Central memory CD8-positive, alpha-beta T cell (primary cell): ENCODE measurements around the gene CBR1.

Experiments used
- ATAC-seq: fragments of 150-1000 bp; cut with Tn5 transposase; replicated peaks from 2 replicates; pipeline ENCODE4 v1.10.0; 2022; ENCODE audit warnings: mild to moderate bottlenecking, moderate FRiP score, moderate number of reproducible peaks; ENCODE audit not compliant: poor library complexity, severe bottlenecking; ENCODE audit errors: extremely low read depth
- DNase-seq, 2 donors: peaks; one replicate each; pipeline ENCODE4 v3.0.0; 2021; ENCODE audit warnings: low spot score in 2 of 2
- H3K27ac Mint-ChIP-seq: one replicate; pipeline ENCODE4 v1.8.0; 2022; ENCODE audit warnings: low read depth, mild to moderate bottlenecking, moderate library complexity, mixed read lengths
- H3K27me3 Mint-ChIP-seq: one replicate; pipeline ENCODE4 v1.8.0; 2022; ENCODE audit warnings: mixed read lengths
- H3K36me3 Mint-ChIP-seq: one replicate; pipeline ENCODE4 v1.8.0; 2022; ENCODE audit warnings: mild to moderate bottlenecking, moderate library complexity, mixed read lengths; ENCODE audit not compliant: insufficient read depth
- H3K4me1 Mint-ChIP-seq: one replicate; pipeline ENCODE4 v1.8.0; 2022; ENCODE audit warnings: mixed read lengths
- H3K4me3 Mint-ChIP-seq: one replicate; pipeline ENCODE4 v1.8.0; 2022; ENCODE audit warnings: mild to moderate bottlenecking, moderate library complexity, mixed read lengths
- H3K9me3 Mint-ChIP-seq: one replicate; pipeline ENCODE4 v1.8.0; 2022; ENCODE audit warnings: mixed read lengths

The CBR1 gene

DNA sequence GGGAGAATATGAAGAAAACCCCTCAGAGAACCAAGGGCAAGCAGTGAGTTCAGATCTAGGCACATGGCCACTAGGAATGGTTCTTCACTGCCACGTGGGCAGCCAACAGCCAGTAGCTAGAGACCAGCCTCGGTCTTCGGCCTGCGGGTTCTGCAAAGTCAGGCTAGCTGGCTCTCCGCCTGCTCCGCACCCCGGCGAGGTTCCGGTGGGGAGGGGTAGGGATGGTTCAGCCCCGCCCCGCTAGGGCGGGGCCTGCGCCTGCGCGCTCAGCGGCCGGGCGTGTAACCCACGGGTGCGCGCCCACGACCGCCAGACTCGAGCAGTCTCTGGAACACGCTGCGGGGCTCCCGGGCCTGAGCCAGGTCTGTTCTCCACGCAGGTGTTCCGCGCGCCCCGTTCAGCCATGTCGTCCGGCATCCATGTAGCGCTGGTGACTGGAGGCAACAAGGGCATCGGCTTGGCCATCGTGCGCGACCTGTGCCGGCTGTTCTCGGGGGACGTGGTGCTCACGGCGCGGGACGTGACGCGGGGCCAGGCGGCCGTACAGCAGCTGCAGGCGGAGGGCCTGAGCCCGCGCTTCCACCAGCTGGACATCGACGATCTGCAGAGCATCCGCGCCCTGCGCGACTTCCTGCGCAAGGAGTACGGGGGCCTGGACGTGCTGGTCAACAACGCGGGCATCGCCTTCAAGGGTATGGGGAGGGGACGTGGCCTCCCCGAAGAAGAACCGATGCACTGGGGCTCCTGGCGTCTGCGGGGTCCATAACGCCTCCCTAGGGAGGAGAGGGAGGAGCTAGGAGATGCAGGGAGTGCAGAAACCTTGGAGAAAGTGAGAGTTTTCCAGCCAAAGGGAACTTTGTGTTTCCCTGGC is at the start of gene CBR1:
CBR1 (plus strand) TSS at position 312 of the 871 bp plus-strand sequence; CDS start at position 404, 92 bp downstream.
- H3K9me3 Mint-ChIP-seq: peaks cover 6% of the 10 kb centered on the region
- H3K27me3 Mint-ChIP-seq: no peaks in the 10 kb centered on the region
- peaks cover 35% of the 10 kb centered on the region for H3K4me1 Mint-ChIP-seq
- H3K27ac Mint-ChIP-seq: peak within 1 kb of the TSS; percentile 70
- H3K36me3 Mint-ChIP-seq: peaks cover 5% of the 10 kb centered on the region
- H3K4me3 Mint-ChIP-seq: peak within 1 kb of the TSS; percentile 91
- DNase-seq (peak; percentile 72 to 73), ATAC-seq (peak; percentile 96)

DNA sequence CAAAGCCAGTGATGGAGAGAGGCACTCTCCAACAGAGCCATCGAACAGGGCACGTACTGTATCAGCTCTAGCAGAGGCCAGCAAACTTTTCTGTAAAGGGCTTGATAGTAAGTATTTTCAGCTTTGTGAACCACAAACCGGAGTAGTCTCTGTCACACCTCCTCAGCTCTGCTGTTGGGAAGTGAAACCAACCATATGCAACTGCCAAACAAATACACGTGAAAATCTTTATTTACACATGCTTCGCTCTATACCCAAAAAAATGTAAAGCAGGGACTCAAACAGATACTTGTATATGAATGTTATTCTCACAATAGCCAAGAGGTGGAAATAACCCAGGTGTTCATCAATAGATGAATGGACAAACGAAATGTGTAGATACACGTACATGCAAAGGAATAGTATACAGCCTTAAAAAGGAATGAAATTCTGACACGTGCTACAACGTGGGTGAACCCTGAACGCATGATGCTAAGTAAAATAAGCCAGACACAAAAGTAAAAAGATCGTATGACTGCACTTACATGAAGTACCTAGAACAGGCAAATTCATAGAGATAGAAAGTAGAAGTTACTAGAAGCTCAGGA is 48.5 kb upstream of the CBR1 start:
- Mint-ChIP-seq H3K4me3 (no peak overlapping the region), H3K9me3 (peaks cover 10% of the 10 kb centered on the region), H3K4me1 (no peaks in the 10 kb centered on the region), H3K27ac (no peak overlapping the region), H3K27me3 (peaks cover 14% of the 10 kb centered on the region), H3K36me3 (no peaks in the 10 kb centered on the region)
- ATAC-seq: no peak
- no peak for DNase-seq

DNA sequence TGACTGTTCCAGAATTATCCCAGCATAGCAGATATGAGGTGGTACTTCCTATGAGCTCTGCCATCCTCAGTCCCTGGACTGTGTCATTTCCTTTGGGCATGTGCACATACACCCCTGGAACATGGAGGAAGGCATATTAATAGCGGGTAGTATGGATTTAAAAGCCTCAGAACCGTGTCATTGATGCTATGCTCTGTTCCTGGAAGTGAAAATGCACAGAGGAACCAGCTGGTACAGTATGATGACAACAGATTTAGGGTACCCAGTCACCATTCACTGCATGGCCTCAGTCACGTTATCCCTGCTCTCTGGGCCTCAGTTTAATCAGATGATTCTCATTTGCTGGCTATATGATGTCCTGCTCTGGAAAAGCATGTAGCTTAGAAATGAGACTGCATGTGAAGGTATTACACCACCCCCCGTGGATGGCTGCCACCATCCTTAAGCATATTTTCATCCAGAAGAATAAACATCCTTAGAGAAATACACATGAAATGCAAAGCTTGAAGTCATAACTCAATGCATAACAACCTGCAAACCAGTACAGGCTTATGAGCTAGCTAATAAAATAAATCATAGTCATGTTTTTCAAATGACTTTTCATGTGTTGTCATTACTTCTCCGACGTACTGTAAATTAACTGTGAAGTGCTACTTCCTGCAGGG is 47.3 kb upstream of the CBR1 start:
- Mint-ChIP-seq H3K4me3 (no peak overlapping the region), H3K9me3 (peaks cover 10% of the 10 kb centered on the region)
- ATAC-seq: no peak

DNA sequence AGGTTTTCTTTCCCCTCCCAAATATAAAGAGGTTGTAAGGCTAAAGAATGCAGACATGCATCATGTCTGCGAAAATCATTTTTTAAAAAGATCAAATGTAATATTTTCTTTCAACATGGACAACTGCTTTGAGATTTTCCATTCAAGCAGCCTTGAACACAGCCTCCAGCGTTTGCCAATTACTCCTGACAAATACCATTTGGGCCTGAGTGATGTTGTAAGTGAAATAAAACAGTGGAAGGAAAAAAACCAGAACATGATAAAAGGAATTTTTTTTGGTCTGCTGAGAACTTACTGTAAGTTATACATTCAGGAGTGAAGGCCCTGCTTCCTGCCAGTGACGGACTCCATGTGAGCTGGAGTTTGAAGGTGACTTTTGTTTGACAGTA is 46.7 kb upstream of the CBR1 start:
- Mint-ChIP-seq H3K27ac (no peak overlapping the region), H3K9me3 (peaks cover 10% of the 10 kb centered on the region), H3K4me1 (no peaks in the 10 kb centered on the region), H3K4me3 (no peak overlapping the region), H3K36me3 (no peaks in the 10 kb centered on the region), H3K27me3 (no peaks in the 10 kb centered on the region)
- DNase-seq (no peak), ATAC-seq (no peak)

More for the DNA sequence above, 47.3 kb upstream of the CBR1 start:
- no peaks in the 10 kb centered on the region for H3K4me1 Mint-ChIP-seq
- DNase-seq: no peak
- H3K27me3 Mint-ChIP-seq: peaks cover 5% of the 10 kb centered on the region
- H3K36me3 Mint-ChIP-seq: no peaks in the 10 kb centered on the region
- H3K27ac Mint-ChIP-seq: no peak overlapping the region

DNA sequence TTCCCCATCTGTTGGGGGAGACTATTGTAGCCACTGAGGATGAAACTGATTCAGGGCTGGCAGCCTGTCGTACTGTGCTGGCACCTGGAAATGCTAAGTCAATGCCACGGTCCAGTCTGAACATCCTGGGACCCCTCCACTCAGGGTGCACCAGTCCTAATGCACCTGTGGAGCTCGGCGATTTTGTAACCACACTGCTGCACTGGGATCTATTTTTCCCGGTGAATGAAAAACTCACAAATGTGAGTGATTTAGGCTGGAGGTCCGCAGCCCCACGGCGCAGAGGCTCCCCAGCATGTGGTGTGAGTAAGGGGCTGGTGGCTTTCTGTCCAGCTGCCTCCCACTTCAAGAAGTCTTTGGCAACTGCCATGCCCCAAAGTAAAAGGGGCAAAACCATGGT is 45.0 kb upstream of the CBR1 start:
- DNase-seq (no peak), ATAC-seq (no peak)
- Mint-ChIP-seq H3K4me3 (no peak overlapping the region), H3K4me1 (peaks cover 7% of the 10 kb centered on the region), H3K27me3 (no peaks in the 10 kb centered on the region), H3K27ac (no peak overlapping the region), H3K9me3 (peaks cover 10% of the 10 kb centered on the region), H3K36me3 (no peaks in the 10 kb centered on the region)

DNA sequence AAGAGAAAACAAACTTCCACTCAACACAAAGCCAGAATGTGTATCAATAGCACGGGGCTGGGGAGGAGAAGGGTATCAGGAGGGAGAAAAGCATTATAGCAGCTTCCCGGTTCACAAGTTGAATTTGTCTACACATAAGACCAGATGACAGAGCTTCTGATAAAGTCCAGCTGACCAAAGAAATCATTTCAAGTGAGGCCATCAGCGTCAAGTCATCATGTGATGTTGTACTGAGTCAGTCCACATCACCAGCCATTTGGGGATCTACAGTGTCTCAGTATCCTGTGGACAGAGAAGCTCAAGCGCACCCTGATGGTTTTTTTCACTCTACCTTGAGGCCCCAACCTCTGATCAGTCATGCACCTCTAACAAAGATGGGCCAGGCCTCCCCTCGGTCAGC is 42.5 kb upstream of the CBR1 start:
- H3K36me3 Mint-ChIP-seq: no peaks in the 10 kb centered on the region
- H3K27me3 Mint-ChIP-seq: no peaks in the 10 kb centered on the region
- ATAC-seq: no peak
- H3K27ac Mint-ChIP-seq: no peak overlapping the region
- no peak for DNase-seq
- H3K4me3 Mint-ChIP-seq: no peak overlapping the region
- no peaks in the 10 kb centered on the region for H3K9me3 Mint-ChIP-seq
- peaks cover 7% of the 10 kb centered on the region for H3K4me1 Mint-ChIP-seq

DNA sequence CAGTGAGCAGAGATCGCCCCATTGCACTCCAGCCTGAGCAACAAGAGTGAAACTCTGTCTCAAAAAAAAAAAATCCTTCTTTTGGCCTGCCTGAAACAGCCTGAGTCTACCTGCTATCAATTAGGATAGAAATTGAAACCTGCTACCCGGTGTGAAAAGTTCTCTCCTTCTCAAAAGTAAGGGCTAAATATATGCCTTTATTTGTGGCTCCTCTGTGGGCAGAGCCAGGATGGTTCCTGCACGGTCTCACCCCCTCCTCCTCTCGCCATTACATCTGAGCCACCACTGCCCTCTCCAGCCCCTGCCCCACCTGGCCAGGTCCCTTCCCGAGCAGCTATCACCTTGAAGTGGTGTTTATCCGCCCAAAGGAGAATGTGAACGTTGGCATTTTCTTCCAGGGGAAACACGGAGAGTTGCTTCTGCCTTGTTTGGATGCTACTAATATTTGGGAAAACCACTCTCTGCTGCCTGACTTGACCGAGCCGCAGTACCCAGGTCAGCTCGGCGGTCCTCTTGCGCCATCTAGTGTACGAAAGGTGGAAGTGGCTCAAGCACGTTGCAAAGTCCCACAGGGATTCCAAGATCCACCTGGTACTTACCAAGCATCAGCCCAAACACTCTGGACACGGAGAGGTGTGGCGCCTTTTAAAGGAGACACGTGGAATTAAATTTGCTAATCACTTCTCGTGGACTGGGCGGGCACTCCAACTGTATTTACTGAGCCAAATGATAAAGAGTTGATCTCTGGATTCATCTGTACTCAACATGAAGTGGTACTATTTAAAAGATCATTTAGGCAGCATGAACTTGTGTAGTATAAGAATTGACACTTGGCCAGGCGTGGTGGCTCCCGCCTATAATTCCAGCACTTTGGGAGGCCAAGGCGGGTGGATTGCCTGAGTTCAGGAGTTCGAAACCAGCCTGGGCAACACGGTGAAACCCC is 41.4 kb upstream of the CBR1 start:
- peaks cover 7% of the 10 kb centered on the region for H3K4me1 Mint-ChIP-seq
- H3K36me3 Mint-ChIP-seq: peaks cover under 1% of the 10 kb centered on the region
- no peak overlapping the region for H3K4me3 Mint-ChIP-seq
- H3K27me3 Mint-ChIP-seq: no peaks in the 10 kb centered on the region
- peak; percentile 68 for ATAC-seq
- peak; percentile 53 to 54 for DNase-seq
- no peak overlapping the region for H3K27ac Mint-ChIP-seq
- no peaks in the 10 kb centered on the region for H3K9me3 Mint-ChIP-seq

DNA sequence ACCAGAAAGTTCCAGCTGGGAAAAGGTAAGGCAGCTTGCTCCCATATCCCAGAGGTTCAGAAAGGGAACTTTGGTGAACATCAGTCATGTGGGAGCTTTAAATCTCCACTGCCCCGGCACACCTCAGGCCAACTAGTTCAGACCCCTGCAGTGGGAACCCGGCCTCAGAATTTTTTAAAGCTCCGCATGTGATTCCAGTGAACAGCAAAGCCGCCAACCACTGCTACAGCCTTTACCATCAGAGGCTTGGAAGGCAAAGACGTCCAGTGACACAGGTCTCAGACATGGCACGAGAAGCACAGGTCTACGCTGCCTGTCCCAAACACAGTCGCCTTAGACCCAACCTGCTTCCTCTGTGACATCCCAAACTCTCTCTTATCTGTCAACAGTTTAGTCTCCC is 40.5 kb upstream of the CBR1 start:
- H3K36me3 Mint-ChIP-seq: peaks cover 2% of the 10 kb centered on the region
- no peak overlapping the region for H3K27ac Mint-ChIP-seq
- H3K4me1 Mint-ChIP-seq: peaks cover 7% of the 10 kb centered on the region
- H3K27me3 Mint-ChIP-seq: no peaks in the 10 kb centered on the region
- H3K4me3 Mint-ChIP-seq: no peak overlapping the region
- no peaks in the 10 kb centered on the region for H3K9me3 Mint-ChIP-seq
- DNase-seq (no peak), ATAC-seq (no peak)

DNA sequence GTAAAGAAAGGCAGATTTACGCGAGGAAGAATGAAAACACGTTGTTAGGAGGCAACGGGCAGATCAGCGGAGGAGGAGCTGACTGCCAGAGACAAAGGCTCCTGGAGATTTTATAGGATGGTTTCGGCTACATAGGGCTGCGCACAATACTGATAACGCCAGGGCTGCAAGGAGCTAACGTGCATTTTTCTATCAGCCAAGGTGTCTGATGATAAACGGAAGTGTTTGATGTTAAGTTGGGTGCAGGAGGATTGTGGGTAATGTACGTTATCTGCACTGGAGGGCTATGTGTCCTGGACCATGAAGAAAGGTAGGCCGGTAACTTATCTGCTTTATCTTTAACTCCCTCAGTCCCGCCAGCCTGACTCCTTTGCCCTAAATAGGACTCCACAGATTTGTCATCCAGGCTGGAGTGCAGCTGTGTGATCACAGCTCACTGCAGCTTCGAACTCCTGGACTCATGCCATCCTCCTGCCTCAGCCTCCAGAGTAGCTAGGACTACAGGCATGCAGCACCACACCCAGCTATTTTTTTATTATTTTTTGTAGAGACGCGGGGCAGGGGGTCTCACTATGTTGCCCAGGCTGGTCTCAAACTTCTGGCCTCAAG is 39.1 kb upstream of the CBR1 start:
- H3K4me1 Mint-ChIP-seq: peaks cover 7% of the 10 kb centered on the region
- peaks cover 7% of the 10 kb centered on the region for H3K36me3 Mint-ChIP-seq
- no peaks in the 10 kb centered on the region for H3K9me3 Mint-ChIP-seq
- H3K4me3 Mint-ChIP-seq: no peak overlapping the region
- DNase-seq (no peak), ATAC-seq (no peak)
- no peak overlapping the region for H3K27ac Mint-ChIP-seq
- H3K27me3 Mint-ChIP-seq: no peaks in the 10 kb centered on the region

DNA sequence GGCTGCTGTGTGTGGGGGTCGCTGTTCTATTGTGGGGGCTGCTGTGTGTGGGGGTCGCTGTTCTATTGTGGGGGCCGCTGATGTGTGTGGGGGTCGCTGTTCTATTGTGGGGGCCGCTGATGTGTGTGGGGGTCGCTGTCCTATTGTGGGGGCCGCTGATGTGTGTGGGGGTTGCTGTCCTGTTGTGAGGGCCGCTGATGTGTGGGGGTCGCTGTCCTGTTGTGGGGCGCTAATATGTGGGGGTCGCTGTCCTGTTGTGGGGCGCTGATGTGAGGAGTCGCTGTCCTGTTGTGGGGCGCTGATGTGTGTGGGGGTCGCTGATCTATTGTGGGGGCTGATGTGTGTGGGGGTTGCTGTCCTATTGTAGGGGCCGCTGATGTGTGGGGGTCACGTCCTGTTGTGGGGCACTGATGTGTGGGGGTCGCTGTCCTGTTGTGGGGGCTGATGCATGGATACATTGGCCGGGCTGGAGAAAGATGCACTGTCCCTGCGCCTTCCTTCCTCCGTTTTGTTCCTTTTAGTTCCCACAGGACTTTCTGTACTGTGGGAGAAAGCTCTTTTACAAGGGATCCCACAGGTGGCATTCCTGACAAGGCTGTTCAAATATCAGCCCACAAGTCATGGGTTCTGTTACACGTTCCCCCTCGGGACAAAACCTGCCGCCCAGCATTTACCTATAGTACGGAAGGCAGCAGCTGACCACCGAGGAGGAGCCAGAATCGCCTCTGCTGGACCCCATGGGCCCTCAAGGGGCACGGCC is 37.0 kb upstream of the CBR1 start:
- no peaks in the 10 kb centered on the region for H3K9me3 Mint-ChIP-seq

DNA sequence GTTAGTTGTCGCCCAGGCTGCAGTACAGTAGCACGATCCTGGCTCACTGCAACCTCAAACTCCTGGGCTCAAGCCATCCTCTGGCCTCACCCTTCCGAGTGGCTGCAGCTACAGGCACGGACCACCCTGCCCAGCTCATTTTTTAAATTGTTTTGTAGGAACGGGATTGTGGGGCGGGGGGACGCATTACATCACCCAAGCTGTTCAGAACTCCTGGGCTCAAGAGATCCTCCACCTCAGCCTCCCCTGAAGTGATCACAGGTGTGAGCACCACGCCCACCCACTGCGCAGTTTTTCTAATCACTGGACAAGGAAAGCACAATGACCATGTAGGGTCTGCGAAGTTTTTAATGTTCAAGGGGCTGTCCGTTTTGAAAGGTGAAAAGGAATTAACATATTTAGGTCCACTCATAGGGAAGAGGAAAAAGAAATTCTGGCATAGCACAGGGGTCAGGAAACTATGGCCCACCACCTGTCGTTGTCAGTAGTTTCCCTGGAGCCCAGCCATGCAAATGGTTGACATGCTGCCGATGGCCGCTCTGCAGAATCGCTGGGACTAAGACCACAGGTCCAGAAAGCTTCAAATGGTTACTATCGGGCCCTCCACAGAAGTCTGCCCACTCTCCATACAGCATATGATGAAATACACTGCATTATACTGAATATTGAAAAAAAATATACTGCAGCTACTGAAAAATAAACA is 35.5 kb upstream of the CBR1 start:
- no peaks in the 10 kb centered on the region for H3K4me1 Mint-ChIP-seq
- peaks cover 27% of the 10 kb centered on the region for H3K36me3 Mint-ChIP-seq
- DNase-seq (no peak), ATAC-seq (no peak)
- no peak overlapping the region for H3K4me3 Mint-ChIP-seq
- H3K27me3 Mint-ChIP-seq: no peaks in the 10 kb centered on the region
- H3K9me3 Mint-ChIP-seq: no peaks in the 10 kb centered on the region
- H3K27ac Mint-ChIP-seq: no peak overlapping the region

More for the DNA sequence above, 37.0 kb upstream of the CBR1 start:
- H3K4me3 Mint-ChIP-seq: no peak overlapping the region
- H3K36me3 Mint-ChIP-seq: peaks cover 19% of the 10 kb centered on the region
- H3K27ac Mint-ChIP-seq: no peak overlapping the region
- H3K4me1 Mint-ChIP-seq: peaks cover 7% of the 10 kb centered on the region
- ATAC-seq (no peak), DNase-seq (no peak)
- no peaks in the 10 kb centered on the region for H3K27me3 Mint-ChIP-seq
